22Rv1 (cell line): ENCODE measurements around the gene PROK1.

Source experiments
- ZFX ChIP-seq: fragments of 450-650 bp; IDR thresholded peaks from 2 replicates; pipeline ENCODE4 v1.6.1; 2017; ENCODE audit warnings: antibody characterized with exemption, borderline replicate concordance
- TF ChIP-seq, protein P1 (sequence below): fragments of 450-650 bp; IDR thresholded peaks from 2 replicates; pipeline ENCODE4 v1.5.1; 2017; ENCODE audit warnings: mild to moderate bottlenecking

DNA sequence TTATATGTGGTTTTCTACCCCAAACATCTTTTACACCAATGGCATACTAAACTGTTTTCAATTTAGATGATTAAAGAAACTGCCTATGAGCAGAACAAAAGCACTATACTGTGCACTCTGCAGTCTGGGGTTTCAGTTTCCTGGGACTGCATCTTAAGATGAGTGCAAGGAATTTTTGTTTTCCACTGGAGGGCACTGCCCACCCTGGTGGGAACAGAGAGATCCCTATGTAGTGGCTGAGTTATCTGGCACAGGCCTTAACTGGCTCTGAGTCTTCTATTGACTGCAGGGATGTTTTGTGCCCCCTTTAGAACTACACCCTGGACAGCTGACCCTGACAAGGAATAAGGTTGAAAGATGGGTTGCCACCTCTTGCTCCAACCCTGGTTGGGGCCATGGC is 12.0 kb downstream of the PROK1 start:
- TF ChIP-seq, protein P1, sequence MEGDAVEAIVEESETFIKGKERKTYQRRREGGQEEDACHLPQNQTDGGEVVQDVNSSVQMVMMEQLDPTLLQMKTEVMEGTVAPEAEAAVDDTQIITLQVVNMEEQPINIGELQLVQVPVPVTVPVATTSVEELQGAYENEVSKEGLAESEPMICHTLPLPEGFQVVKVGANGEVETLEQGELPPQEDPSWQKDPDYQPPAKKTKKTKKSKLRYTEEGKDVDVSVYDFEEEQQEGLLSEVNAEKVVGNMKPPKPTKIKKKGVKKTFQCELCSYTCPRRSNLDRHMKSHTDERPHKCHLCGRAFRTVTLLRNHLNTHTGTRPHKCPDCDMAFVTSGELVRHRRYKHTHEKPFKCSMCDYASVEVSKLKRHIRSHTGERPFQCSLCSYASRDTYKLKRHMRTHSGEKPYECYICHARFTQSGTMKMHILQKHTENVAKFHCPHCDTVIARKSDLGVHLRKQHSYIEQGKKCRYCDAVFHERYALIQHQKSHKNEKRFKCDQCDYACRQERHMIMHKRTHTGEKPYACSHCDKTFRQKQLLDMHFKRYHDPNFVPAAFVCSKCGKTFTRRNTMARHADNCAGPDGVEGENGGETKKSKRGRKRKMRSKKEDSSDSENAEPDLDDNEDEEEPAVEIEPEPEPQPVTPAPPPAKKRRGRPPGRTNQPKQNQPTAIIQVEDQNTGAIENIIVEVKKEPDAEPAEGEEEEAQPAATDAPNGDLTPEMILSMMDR: 0 out of 2 replicates have a peak, but pooled peaks have one; percentile 5
- TF ChIP-seq ZFX: no peak
